NCI-H2227 (cell line): Measurements from ENCODE around the gene CFAP58.
A peak's percentile ranks its signal among the peaks of the same experiment; 100 is the strongest.

ENCODE experiments used
- DNase-seq: peaks from one replicate; lab custom pipeline; 2025; ENCODE audit not compliant: unreplicated experiment; lab: John Stamatoyannopoulos, UW

CFAP58 gene, protein sequence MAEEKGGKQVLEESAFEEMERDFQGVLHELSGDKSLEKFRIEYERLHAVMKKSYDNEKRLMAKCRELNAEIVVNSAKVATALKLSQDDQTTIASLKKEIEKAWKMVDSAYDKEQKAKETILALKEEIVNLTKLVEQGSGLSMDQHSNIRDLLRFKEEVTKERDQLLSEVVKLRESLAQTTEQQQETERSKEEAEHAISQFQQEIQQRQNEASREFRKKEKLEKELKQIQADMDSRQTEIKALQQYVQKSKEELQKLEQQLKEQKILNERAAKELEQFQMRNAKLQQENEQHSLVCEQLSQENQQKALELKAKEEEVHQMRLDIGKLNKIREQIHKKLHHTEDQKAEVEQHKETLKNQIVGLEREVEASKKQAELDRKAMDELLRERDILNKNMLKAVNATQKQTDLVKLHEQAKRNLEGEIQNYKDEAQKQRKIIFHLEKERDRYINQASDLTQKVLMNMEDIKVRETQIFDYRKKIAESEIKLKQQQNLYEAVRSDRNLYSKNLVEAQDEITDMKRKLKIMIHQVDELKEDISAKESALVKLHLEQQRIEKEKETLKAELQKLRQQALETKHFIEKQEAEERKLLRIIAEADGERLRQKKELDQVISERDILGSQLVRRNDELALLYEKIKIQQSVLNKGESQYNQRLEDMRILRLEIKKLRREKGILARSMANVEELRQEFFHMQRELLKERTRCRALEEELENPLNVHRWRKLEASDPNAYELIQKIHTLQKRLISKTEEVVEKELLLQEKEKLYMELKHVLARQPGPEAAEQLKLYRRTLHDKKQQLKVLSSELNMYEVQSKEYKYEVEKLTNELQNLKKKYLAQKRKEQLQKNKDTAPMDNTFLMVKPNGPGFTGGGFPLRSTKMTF

DNA sequence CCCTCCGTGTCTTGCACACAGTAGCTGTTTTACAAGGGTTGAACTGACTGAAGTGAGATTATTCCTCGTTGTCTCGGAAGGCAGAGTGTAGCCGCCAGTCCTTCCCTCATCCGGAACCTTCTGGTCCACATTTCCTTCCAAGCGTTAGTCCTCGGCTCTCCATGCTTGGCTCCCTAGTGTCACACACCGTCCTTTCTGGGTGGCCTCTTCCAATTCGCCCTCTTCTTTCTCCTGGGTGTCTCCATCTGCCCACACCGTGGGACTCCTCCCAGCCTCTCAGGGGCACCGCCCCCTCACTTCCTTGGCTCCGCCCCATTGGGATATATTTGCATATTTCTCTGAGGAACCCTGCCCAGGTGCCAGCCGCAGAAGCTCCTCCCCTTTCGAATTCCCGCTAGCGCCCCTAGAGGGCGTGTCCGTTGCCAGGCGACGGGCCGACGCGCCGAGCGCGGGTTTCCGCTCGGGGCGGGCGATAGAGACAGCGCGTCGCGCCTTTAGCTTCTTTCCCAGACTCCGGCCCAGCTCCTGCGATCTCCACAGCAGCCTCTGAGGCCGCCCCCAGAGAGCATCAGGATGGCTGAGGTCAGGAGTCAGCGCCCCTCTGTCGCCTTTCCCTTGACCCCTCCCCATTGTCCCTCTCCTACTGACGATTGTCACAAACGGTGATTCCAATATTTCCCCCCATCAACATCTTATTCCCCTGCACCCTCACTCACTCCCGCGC lies at the start of gene CFAP58:
CFAP58 (plus strand) TSS at position 509 of the 724 bp plus-strand sequence; CDS start at position 574, 65 bp downstream.
- DNase-seq, result peak; percentile 97

DNA sequence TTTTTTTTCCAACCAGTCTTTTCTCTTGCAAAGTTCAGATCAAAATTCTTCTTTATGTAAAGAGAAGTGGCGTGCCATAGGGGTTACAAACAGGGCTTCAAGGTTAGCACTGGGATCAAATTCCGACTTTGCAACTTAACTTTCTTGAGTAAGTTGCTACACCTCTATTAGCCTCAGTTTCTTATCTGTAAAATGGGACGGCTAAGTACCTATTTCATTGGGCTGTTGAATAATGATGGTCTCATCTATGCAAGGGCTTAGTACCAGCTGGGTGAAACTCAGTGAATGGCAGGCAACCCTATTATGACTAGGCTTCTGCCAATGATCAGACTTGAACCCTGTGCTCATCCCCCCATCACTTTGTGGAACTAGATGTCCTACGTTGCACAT lies 49.3 kb upstream of the CFAP58 start:
- no peak for DNase-seq

GRCh38 chr10:104304927-104305326 lies 48.7 kb upstream of the CFAP58 start:
- no peak for DNase-seq

DNA sequence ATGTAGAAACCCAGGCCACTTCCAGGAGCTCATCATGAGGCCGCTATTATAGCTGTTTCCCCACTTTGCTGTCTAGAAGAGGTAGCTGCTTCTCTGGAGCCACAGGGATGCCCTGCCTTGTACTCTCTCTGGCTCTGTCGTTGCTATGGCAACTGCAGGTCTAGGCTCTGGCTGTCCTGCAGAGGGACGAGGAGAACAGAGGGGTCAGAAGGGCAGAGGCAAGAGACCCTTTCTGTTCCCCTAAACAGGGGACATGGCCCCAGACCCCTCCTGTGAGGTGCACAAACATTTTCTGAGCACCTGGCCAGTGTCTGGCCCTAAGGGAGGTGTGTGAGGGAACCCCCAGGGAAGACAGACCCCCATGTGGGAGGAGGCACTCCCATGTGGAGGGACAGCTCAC lies 46.7 kb upstream of the CFAP58 start:
- DNase-seq, result peak; percentile 10

GRCh38 chr10:104307576-104308438 lies 45.8 kb upstream of the CFAP58 start:
- no peak for DNase-seq

- no peak for DNase-seq
Observed at GRCh38 chr10:104308439-104308903, 45.2 kb upstream of the CFAP58 start.

- DNase-seq, result no peak
Observed at GRCh38 chr10:104309980-104310978, 43.4 kb upstream of the CFAP58 start.

DNA sequence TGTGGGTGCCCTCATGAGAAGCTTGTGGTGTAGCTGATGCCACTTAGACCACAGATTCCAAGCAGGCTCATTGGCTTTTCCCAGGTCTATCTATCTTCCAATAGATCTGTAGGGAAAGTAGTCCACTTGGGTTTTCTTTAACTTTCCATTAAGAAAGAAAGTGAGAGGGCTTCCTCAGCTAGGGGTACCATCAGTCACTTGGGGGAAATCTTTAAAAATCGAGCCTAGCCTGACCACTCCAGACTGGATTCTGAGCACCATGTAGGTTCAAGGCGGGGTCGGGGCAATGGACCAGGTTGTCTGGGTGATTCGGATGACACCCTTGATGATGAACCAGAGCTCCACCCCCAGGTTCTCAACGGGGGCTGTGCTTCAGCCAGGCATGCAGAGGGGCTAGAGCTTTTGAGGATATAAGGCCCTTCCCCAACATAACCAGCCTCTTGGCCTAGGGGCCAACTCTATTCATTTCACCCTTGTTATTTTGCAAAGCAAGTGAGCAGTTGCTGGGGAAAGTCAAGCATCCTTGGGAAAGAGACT lies 42.4 kb upstream of the CFAP58 start:
- DNase-seq, result no peak

DNA sequence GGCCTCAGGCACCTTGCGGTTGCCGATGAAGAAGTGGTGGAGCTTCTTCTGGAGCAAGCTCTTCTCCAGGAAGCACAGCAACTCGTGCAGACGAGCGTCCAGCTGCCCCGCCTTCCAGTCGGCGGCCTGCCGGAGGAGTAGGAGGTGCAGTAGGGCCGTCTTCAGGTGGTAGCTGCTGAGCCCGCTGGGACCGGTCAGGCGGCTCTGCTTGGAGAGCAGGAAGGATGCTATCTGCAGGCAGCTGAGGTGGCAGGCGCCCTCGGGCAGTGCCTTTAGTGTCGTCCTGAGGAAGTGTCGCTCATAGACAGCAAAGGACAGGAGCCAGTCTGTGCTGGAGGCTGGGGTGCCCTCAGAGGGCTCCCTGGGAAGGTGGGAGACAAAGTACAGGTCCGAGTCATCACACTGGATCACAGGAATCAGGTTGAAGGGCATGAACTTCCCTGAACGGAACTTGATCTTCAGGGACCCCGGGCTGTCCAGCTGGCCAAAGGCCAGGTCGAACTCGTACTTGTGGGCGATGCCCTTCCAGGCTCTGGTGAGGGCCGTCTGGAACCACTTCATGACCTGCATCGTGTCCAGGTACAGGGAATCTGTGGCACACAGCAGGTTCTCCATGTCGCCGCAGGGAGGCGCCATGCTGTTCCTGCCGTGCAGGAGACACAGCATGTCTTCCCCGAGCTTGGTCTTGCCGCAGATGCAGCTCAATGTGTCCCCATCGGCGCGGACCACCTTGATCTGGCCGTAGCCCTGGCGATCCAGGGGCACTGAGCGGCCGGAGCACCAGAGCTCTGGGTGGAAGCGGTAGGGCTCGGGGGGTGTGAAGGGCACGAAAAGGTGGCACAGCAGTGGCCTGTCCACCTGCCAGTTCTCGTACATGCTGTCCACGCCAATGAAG lies 38.8 kb upstream of the CFAP58 start:
- no peak for DNase-seq

DNA sequence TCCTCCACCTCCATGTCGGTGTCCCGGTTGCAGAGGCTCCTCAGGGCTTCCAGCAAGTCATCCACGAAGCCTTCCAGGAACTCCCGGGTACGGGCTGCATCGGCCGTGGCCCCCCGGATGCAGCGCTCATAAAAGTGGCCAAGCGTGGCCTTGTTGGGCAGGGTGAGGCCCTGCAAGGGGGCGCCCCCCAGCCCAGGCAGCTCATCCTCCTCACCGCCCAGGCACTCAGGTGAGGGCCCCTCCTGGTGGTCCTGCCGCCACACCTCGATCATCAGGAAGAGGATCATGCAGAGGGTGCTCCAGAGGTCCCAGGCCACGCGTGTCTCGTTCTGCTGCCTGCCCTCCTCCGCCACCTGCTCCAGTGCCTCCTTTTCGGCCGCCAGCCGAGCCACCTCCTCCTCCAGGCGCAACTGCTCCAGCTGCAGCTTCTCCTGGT lies 38.1 kb upstream of the CFAP58 start:
- no peak for DNase-seq

DNA sequence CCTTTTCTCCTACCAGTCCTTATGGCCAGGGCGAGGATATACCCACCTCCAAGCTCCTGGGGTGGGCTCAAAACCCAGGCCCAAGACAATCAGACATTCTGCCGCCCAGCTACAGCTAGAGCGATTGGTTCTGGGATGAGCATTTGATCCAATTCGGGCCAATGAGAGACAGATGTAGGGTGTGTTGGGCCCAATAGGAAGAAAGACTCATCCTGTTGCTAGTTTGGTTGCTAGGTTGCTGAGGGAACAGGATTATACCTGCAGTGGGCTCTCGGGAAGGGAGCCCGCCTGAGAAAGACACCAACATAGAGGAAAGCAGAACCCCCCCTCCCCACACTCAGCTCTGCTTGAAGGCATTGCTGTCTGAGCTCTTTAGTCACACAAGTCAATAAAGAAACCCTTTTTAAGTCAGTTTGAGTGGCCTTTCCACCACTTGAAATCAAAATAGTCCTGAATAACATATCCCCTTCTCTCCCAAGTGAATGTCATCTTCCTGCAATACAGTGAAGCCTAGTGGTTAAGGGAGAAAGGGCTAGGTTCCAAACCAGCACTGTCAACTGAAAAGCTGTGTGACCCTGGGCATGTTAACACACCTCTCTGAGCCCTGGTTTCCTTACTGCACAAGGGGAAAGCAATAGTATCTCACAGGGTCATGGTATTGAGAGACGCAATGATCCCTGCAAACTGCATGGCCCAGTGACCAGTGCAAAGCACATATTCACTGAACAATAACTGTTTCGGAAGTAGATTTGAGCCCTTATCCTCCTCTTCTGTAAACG lies 37.1 kb upstream of the CFAP58 start:
- DNase-seq, result no peak

- no peak for DNase-seq
Observed at GRCh38 chr10:104317269-104317710, 36.3 kb upstream of the CFAP58 start.

DNA sequence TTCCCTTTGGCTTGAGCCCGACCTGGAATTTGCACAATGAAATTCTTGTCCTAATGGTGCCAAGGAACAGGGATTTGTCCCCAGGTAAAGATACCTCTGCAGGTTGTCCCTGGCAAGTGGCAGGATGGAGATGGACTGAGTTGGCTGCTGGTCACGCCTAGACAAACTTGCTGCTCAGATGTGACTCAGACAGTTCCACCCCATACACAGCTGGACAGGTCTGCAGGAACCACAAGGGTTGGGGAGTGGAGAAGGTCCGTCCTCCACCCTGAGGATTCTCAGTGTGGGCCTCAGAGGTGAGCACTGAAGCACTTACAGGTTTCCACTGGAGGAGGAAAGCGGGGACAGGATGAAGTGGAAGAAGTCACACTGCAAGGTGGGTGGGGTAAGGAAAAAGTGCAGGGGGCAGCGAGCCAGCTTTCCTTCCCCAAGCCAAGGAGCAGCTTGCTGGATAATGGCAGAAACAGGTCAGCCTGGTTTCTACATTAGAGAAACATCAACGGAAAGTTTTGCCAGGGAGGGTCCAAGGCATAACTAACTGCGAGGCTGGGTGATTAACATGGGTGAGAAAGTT lies 35.8 kb upstream of the CFAP58 start:
- no peak for DNase-seq

- no peak for DNase-seq
Observed at GRCh38 chr10:104318326-104318725, 35.3 kb upstream of the CFAP58 start.

- no peak for DNase-seq
Observed at GRCh38 chr10:104318810-104319741, 34.6 kb upstream of the CFAP58 start.

DNA sequence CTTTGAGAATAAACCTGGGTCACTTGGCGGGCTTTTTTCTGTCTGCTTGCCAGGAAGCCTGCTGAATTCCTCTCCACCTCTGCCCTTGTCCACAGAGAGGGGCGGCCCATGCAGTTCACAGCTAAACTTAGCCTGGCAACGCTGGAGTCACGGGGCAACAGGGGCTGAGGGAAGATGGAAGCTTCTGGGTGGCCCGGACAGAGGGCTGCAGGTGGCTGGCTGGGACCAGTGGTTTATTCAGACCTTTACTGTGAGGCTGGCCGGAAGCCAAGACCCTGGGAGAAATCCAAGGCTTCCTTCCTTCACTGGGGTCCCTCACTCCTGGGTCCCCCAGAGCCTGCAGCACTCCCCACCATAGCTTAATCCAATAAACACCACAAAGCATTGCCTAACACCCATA lies 32.4 kb upstream of the CFAP58 start:
- DNase-seq, result no peak
